ENCODE data around the gene UPP2. TPM values are rescaled to one million over a fixed set of nuclear protein-coding genes. Genes with fewer than 3 reads are reported as not detected.

The UPP2 gene
- total and polyA plus RNA-seq, 3 donors from 2014 or later = 0.16 TPM; not detected in 2

DNA sequence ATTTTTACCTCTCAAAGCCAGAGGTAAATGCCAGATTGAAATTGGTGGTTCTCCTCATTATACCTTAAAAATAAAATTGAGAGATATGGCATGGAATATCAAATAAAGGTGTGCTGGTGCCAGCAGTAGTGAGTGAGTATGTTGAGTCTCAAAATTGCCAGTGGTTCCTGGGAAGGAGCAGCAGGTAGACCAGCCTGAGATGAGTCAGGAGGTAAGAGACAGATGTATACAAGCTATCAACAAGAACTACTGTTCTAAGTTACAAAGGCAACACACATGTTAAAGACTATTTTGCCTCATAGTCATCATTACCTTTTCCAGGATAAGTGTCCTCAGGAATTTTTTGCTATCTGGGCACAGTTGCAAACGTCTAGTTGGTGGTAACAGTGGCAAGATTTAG, 1.3 kb upstream of the UPP2 start:
- Histone ChIP-seq H3K4me3 (no peak overlapping the region), H3K27me3 (no peaks in the 10 kb centered on the region), H3K4me1 (no peaks in the 10 kb centered on the region), H3K9me3 (no peaks in the 10 kb centered on the region), H3K36me3 (ENCODE audit: low read depth, missing control alignments) (no peaks in the 10 kb centered on the region), H3K27ac (no peak overlapping the region)
- DNase-seq = no peak
- intact Hi-C loops (cut with DNase I; ENCODE audit: low total_unique reads) = no loop called here
- 84 to 94% methylated on average over 1 of the region's 1 CpG for WGBS, 2 donors
- TF ChIP-seq POLR2A (IDR thresholded peaks at IDR 0.05) = no peak
- TF ChIP-seq, protein P1, sequence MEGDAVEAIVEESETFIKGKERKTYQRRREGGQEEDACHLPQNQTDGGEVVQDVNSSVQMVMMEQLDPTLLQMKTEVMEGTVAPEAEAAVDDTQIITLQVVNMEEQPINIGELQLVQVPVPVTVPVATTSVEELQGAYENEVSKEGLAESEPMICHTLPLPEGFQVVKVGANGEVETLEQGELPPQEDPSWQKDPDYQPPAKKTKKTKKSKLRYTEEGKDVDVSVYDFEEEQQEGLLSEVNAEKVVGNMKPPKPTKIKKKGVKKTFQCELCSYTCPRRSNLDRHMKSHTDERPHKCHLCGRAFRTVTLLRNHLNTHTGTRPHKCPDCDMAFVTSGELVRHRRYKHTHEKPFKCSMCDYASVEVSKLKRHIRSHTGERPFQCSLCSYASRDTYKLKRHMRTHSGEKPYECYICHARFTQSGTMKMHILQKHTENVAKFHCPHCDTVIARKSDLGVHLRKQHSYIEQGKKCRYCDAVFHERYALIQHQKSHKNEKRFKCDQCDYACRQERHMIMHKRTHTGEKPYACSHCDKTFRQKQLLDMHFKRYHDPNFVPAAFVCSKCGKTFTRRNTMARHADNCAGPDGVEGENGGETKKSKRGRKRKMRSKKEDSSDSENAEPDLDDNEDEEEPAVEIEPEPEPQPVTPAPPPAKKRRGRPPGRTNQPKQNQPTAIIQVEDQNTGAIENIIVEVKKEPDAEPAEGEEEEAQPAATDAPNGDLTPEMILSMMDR (IDR thresholded peaks at IDR 0.05) = no peak

DNA sequence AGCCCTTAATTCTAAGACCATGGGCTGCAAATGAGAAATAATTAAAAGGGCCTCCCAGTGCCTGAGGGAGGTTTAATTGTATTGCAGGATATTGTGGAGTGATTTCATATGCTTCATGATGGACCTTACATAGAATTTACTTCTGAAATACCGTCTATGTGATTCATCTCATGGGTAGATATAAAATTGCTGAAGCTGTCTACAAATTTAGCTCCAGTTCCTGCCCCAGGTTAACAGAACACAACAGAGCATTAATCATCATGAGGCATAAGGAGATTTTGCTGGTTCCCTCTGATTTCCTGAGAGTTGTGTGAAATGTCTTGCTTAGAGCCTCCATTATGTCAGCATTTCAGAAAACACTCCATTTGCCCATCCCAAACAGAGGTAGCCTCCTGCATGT, 770 bp downstream of the UPP2 start:
- H3K27me3 ChIP-seq = no peaks in the 10 kb centered on the region
- no peaks in the 10 kb centered on the region for H3K4me1 ChIP-seq
- H3K4me3 ChIP-seq = no peak overlapping the region
- intact Hi-C loops (cut with DNase I; ENCODE audit: low total_unique reads) = no loop called here
- H3K27ac ChIP-seq = no peak overlapping the region
- WGBS, 2 donors = 80 to 100% methylated on average over 1 of the region's 1 CpG
- H3K36me3 ChIP-seq (ENCODE audit: low read depth, missing control alignments) = no peaks in the 10 kb centered on the region
- DNase-seq = no peak
- no peak for TF ChIP-seq POLR2A (IDR thresholded peaks at IDR 0.05)
- TF ChIP-seq, protein P1 (IDR thresholded peaks at IDR 0.05) = no peak
- no peaks in the 10 kb centered on the region for H3K9me3 ChIP-seq

DNA sequence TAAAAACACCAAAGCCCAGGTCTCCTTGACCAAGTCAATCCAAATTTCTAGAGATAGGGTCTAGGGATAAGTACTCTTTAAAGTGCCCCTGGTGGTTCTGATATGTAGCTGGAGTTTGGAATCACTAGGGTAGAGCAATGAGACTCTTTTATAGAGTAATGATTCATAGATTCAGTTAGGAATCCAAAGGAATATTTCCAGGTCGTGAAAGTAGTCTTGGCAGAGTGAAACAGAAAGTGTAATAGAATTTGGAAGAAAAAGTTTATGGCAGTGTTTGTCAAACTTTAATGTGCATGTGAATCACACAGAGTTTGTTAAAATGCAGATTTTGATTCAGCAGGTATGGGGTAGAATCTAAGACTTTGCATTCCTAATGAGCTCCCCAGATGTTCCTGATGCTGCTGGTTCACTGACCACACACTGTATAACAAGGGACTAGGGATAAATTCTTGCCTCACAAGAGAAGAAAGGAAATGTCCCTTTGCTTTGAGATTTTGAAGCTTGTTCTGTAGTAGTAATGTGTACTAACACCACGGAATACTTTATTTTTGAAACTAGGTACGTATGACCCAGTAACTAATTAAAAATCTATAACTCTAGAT, 1.8 kb downstream of the UPP2 start:
- H3K4me1 ChIP-seq = no peaks in the 10 kb centered on the region
- no peak for DNase-seq
- 79 to 82% methylated on average over 3 of the region's 3 CpGs for WGBS, 2 donors
- H3K4me3 ChIP-seq = no peak overlapping the region
- no peaks in the 10 kb centered on the region for H3K36me3 ChIP-seq (ENCODE audit: low read depth, missing control alignments)
- intact Hi-C loops (cut with DNase I; ENCODE audit: low total_unique reads) = no loop called here
- no peaks in the 10 kb centered on the region for H3K27me3 ChIP-seq
- no peaks in the 10 kb centered on the region for H3K9me3 ChIP-seq
- H3K27ac ChIP-seq = no peak overlapping the region
- no peak for TF ChIP-seq POLR2A (IDR thresholded peaks at IDR 0.05)
- TF ChIP-seq, protein P1 (IDR thresholded peaks at IDR 0.05) = no peak

DNA sequence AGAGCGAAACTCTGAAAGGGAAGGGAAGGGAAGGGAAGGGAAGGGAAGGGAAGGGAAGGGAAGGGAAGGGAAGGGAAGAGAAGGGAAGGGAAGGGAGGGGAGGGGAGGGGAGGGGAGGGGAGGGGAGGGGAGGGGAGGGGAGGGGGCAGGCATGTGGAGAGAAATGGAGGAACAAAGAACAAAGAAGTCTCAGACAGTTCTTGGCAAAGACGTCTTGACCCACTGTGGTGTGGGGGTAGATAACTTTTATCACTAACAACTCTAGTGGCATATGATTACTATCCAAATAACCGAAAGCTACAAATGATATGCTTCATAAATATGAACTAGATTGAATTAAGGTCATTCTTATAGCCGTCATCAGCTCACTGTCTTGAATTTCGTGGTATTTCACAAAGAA, 3.2 kb downstream of the UPP2 start:
- intact Hi-C loops (cut with DNase I; ENCODE audit: low total_unique reads) = no loop called here

More for the DNA sequence above, 3.2 kb downstream of the UPP2 start:
- TF ChIP-seq POLR2A (IDR thresholded peaks at IDR 0.05) = no peak
- TF ChIP-seq, protein P1 (IDR thresholded peaks at IDR 0.05) = no peak
- Histone ChIP-seq H3K27me3 (no peaks in the 10 kb centered on the region), H3K4me3 (no peak overlapping the region), H3K36me3 (ENCODE audit: low read depth, missing control alignments) (no peaks in the 10 kb centered on the region), H3K4me1 (no peaks in the 10 kb centered on the region), H3K27ac (no peak overlapping the region), H3K9me3 (no peaks in the 10 kb centered on the region)
- DNase-seq = no peak
- whole genome bisulfite sequencing, 2 donors = 76 to 80% methylated on average over 4 to 5 of the region's 5 CpGs
